ENCODE data around the gene EPN2. TPM values are rescaled to one million over a fixed set of nuclear protein-coding genes. Genes with fewer than 3 reads are reported as not detected.
A peak's percentile ranks its signal among the peaks of the same experiment; 100 is the strongest.

Gene EPN2
- total RNA-seq, 1 donor: 18.1 TPM

DNA sequence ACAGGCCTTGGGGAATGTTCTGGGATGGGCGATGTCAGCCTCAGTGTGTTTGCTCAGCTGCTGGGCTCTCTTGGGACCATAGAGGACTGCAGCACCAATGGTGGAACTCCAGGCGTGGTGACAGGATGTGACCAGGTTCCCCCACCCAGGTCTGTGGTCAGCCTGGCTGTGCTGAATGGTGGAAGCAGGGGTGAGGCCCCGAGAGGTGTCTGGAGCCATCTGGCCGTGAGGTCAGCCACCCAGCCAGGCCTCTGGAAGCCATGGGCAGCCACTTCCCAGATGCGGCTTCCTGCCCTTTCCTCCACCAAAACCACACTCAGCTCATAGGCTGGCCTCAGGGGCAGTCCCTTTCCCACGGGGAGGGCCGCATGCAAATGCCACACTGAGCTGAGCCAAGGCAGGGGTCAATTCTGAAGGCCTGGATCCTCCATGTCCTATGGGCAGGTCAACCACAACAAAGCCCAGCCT lies 133.4 kb downstream of the EPN2 start:
- TF ChIP-seq, protein P1, sequence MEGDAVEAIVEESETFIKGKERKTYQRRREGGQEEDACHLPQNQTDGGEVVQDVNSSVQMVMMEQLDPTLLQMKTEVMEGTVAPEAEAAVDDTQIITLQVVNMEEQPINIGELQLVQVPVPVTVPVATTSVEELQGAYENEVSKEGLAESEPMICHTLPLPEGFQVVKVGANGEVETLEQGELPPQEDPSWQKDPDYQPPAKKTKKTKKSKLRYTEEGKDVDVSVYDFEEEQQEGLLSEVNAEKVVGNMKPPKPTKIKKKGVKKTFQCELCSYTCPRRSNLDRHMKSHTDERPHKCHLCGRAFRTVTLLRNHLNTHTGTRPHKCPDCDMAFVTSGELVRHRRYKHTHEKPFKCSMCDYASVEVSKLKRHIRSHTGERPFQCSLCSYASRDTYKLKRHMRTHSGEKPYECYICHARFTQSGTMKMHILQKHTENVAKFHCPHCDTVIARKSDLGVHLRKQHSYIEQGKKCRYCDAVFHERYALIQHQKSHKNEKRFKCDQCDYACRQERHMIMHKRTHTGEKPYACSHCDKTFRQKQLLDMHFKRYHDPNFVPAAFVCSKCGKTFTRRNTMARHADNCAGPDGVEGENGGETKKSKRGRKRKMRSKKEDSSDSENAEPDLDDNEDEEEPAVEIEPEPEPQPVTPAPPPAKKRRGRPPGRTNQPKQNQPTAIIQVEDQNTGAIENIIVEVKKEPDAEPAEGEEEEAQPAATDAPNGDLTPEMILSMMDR (IDR thresholded peaks at IDR 0.05; ENCODE audit: extremely low read depth, low read depth, low read length): no peak
- peak; percentile 87 for DNase-seq (ENCODE audit: insufficient read length, low spot score, missing footprints)
- no peaks in the 10 kb centered on the region for H3K36me3 ChIP-seq (ENCODE audit: insufficient read depth, low read length)
- no peaks in the 10 kb centered on the region for H3K9me3 ChIP-seq (ENCODE audit: low read depth, low read length)
- H3K4me2 ChIP-seq (ENCODE audit: insufficient read depth, low read length): no peak overlapping the region
- H3K27ac ChIP-seq (ENCODE audit: low read depth, low read length): no peak overlapping the region
- H4K20me1 ChIP-seq (ENCODE audit: insufficient read depth, low read length): no peaks in the 10 kb centered on the region
- peak overlapping the region; percentile 5 for H2AFZ ChIP-seq (ENCODE audit: low read length)
- H3K79me2 ChIP-seq (ENCODE audit: insufficient read depth, low read length): peaks cover 1% of the 10 kb centered on the region
- H3K4me3 ChIP-seq (ENCODE audit: insufficient read depth, low read length): no peak overlapping the region
- peaks cover 5% of the 10 kb centered on the region for H3K4me1 ChIP-seq (ENCODE audit: insufficient read depth, low read length)
- no peaks in the 10 kb centered on the region for H3K27me3 ChIP-seq (ENCODE audit: insufficient read depth, low read length)

DNA sequence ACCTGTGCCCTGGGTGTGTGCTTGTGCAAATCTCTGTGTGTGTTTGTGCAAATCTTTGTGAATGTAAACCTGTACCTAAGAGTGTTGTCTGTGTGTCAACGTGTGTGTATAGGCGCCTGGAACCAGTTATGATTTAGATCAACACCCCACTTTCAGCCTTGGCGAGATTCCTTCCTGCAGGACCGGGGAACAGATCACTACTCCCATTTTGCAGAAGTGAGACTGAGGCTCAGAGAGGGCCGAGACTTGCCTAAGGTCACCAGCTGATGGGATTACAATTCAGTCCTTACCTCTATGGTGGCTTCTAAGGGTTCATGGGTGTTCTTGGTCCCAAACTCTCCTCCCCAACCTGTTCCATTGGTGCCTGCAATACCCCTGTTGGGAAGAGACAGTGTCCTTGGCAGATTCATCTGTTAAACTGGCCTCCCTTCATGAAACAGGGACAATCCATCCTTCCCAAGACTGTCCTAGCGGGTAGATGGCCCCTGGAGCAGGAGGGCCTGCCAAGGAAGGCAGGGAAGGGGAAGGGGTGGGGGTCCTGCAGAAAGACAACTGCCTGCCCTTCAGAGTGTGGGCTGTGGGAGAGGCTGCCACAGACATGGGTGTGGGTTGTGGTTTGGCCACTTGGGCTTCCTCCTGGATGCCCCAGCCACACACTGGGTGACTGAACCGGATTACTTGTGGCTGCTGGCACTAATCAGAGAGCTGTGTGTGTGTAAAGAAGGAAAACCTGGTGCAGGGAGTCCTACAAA lies 134.3 kb downstream of the EPN2 start:
- Histone ChIP-seq H3K4me3 (ENCODE audit: insufficient read depth, low read length) (no peak overlapping the region), H2AFZ (ENCODE audit: low read length) (no peak overlapping the region), H3K27me3 (ENCODE audit: insufficient read depth, low read length) (no peaks in the 10 kb centered on the region), H3K9me3 (ENCODE audit: low read depth, low read length) (no peaks in the 10 kb centered on the region), H4K20me1 (ENCODE audit: insufficient read depth, low read length) (no peaks in the 10 kb centered on the region), H3K4me2 (ENCODE audit: insufficient read depth, low read length) (no peak overlapping the region), H3K79me2 (ENCODE audit: insufficient read depth, low read length) (peaks cover 7% of the 10 kb centered on the region), H3K27ac (ENCODE audit: low read depth, low read length) (no peak overlapping the region), H3K4me1 (ENCODE audit: insufficient read depth, low read length) (peaks cover 5% of the 10 kb centered on the region), H3K36me3 (ENCODE audit: insufficient read depth, low read length) (no peaks in the 10 kb centered on the region)
- DNase-seq (ENCODE audit: insufficient read length, low spot score, missing footprints): no peak
- TF ChIP-seq, protein P1 (IDR thresholded peaks at IDR 0.05; ENCODE audit: extremely low read depth, low read depth, low read length): no peak

DNA sequence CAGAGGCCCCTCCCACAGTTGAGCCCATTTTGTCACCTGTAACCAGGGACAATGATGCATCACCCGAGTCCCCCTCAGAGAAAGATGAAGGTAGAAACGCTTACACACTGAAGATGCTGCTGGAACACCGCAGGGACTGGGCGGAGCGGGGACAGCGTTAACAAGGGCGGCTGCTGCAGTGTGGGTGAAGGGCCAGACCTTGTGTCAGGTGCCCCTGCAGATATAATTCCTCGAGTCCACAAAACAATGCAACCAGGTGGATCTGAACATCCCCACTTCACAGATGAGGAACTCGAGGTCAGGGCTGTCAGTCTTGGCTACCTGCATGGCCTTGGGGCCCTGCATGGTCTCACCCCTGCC lies 134.8 kb downstream of the EPN2 start:
- Histone ChIP-seq H3K27ac (ENCODE audit: low read depth, low read length) (no peak overlapping the region), H3K9me3 (ENCODE audit: low read depth, low read length) (no peaks in the 10 kb centered on the region), H3K4me1 (ENCODE audit: insufficient read depth, low read length) (peaks cover 9% of the 10 kb centered on the region), H3K4me3 (ENCODE audit: insufficient read depth, low read length) (no peak overlapping the region), H3K27me3 (ENCODE audit: insufficient read depth, low read length) (no peaks in the 10 kb centered on the region), H3K4me2 (ENCODE audit: insufficient read depth, low read length) (no peak overlapping the region), H4K20me1 (ENCODE audit: insufficient read depth, low read length) (no peaks in the 10 kb centered on the region), H3K36me3 (ENCODE audit: insufficient read depth, low read length) (no peaks in the 10 kb centered on the region), H3K79me2 (ENCODE audit: insufficient read depth, low read length) (peaks cover 10% of the 10 kb centered on the region), H2AFZ (ENCODE audit: low read length) (no peak overlapping the region)
- TF ChIP-seq, protein P1 (IDR thresholded peaks at IDR 0.05; ENCODE audit: extremely low read depth, low read depth, low read length): no peak
- DNase-seq (ENCODE audit: insufficient read length, low spot score, missing footprints): no peak

DNA sequence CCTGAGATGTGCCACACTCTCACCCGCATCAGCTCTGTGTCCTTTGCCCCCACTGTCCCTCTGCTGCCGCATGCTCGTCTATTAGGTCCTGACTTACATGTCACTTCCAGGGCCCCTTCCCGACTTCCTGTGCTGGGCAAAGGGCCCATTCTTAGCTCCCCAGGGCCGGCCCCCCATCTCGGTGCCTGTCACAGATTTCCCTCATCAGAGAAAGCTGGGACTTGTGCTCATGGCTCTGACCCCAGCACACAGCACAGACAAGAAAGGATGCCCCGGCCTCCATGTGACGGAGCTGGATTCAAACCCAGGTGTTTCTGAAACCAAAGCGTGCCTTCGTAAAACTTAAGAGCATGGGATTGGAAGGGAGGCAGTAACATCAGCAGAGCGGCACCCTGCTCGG lies 135.3 kb downstream of the EPN2 start:
- DNase-seq (ENCODE audit: insufficient read length, low spot score, missing footprints): no peak
- H3K9me3 ChIP-seq (ENCODE audit: low read depth, low read length): no peaks in the 10 kb centered on the region
- H3K4me3 ChIP-seq (ENCODE audit: insufficient read depth, low read length): no peak overlapping the region
- TF ChIP-seq, protein P1 (IDR thresholded peaks at IDR 0.05; ENCODE audit: extremely low read depth, low read depth, low read length): no peak
- no peaks in the 10 kb centered on the region for H4K20me1 ChIP-seq (ENCODE audit: insufficient read depth, low read length)
- H3K27ac ChIP-seq (ENCODE audit: low read depth, low read length): no peak overlapping the region
- H3K27me3 ChIP-seq (ENCODE audit: insufficient read depth, low read length): no peaks in the 10 kb centered on the region
- no peaks in the 10 kb centered on the region for H3K36me3 ChIP-seq (ENCODE audit: insufficient read depth, low read length)
- H3K4me2 ChIP-seq (ENCODE audit: insufficient read depth, low read length): no peak overlapping the region
- H2AFZ ChIP-seq (ENCODE audit: low read length): no peak overlapping the region
- H3K79me2 ChIP-seq (ENCODE audit: insufficient read depth, low read length): peaks cover 10% of the 10 kb centered on the region
- peaks cover 11% of the 10 kb centered on the region for H3K4me1 ChIP-seq (ENCODE audit: insufficient read depth, low read length)

All from osteoblast (primary cell).